ENCODE results near the gene KCTD16.
A peak's percentile ranks its signal among the peaks of the same experiment; 100 is the strongest.

Gene KCTD16

DNA sequence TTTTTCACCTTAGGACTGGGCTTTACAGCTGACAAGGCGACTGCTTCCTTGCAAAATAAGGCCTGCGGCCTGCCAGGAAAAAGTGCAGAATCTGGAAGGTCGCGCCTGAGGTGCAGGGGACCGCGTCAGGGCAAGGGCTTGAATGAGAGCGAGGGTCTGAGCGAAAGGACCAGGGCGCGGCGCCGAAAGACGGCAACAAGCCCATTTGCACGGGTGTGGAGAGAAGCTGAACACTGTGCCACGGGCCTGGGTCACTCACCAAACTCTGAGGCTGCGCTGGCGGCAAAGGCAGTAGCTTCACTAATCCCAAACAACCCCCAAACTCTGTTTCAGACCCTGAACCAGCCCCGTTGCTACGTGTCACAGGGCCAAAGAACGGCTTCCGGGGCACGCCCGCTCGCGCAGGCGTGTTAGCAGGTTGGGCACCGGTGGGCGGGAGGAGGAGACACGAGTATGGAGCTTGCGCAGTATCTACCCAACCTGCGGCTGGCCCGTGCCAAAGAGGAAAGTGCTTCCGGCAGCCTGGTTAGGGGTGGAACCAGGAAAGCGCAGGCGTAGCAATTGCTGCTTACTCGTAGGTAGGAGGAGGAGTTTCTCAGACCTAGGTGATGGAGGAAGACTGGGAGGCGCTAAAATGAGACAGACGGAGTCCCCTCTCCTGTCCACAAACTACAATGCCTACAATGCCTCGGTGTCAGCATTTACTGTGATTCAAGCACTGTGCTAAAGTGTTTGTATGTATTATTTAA lies at the start of gene KCTD16, which contains the start of gene YIPF5:
KCTD16 (plus strand) TSS at position 598 of the 749 bp plus-strand sequence.
YIPF5 (minus strand) TSS at position 384 of the 749 bp plus-strand sequence. CDS start 704 bp downstream, outside the sequence.
- H3K36me3 Mint-ChIP-seq (ENCODE audit: low read depth): peaks cover 29% of the 10 kb centered on the region
- intact Hi-C loops (cut with micrococcal nuclease): no loop called here
- peaks cover 14% of the 10 kb centered on the region for H3K4me1 Mint-ChIP-seq (ENCODE audit: low read depth)

DNA sequence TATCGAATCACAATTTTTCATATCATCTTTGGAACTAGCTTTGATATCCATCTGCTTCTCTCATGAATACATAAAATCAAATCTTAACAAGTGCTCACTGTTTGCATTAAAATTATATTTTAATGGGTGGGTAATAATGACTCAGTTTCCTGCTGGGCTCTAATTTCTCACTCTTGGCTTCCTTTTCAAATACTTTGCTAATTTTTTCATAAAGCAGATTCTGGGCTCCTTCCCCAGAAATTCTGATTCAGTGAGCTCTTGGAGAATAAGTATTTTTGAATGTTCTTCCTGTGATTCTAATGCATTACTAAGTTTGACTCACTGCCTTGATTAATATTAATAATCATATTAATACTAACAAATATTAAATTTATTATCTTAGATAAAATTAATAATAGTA lies 49.1 kb upstream of the KCTD16 start:
- no peak overlapping the region for H3K4me3 Mint-ChIP-seq
- no peak overlapping the region for H3K27ac Mint-ChIP-seq
- no peaks in the 10 kb centered on the region for H3K9me3 Mint-ChIP-seq
- no peaks in the 10 kb centered on the region for H3K27me3 Mint-ChIP-seq
- H3K4me1 Mint-ChIP-seq (ENCODE audit: low read depth): no peaks in the 10 kb centered on the region
- no peaks in the 10 kb centered on the region for H3K36me3 Mint-ChIP-seq (ENCODE audit: low read depth)
- intact Hi-C loops (cut with micrococcal nuclease): no loop called here

More for the DNA sequence above, at the start of gene KCTD16, which contains the start of gene YIPF5:
- Mint-ChIP-seq H3K9me3 (no peaks in the 10 kb centered on the region), H3K27me3 (peaks cover 21% of the 10 kb centered on the region), H3K4me3 (peak within 1 kb of the TSS; percentile 90), H3K27ac (peak within 1 kb of the TSS; percentile 92)

DNA sequence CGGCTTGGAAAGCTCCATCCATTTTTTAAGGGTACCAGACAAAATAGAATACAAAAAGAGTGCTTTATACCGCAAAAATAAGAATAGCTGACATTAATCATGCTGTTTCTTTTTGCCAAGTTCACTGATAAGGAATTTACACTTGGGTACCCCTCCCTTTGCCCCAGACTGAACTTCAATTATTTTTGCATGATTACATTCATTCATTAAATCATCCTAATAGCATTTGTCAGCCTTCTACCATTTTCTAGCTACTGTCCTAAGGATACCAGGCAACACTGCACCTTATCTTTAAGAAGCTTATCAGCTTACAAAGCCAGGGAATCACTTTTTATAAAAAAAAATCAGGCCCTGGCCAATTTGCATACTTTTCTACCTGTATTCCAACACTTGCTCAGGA lies 48.6 kb upstream of the KCTD16 start:
- intact Hi-C loops (cut with micrococcal nuclease): no loop called here
- H3K4me3 Mint-ChIP-seq: no peak overlapping the region
- H3K9me3 Mint-ChIP-seq: no peaks in the 10 kb centered on the region
- no peak overlapping the region for H3K27ac Mint-ChIP-seq
- H3K36me3 Mint-ChIP-seq (ENCODE audit: low read depth): no peaks in the 10 kb centered on the region
- no peaks in the 10 kb centered on the region for H3K4me1 Mint-ChIP-seq (ENCODE audit: low read depth)
- no peaks in the 10 kb centered on the region for H3K27me3 Mint-ChIP-seq

DNA sequence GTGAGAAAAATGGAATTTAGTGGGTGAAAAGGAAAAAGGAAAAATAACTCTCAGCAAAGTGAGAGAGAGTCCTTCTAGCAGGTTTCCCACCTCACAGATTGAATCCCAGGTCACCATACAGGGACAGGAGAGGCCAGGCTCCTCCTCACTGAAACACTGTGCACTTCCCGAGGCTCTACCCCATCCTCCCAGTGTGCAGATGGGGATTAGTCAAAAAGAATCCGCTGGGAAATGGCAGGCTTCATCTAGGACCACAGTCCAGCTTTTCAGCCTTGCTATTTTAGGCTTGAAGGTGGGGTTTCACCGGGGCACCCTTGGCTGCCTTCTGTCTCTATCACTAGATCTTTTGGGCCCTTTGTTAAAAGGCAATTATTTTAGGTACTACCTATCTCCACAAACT lies 48.0 kb upstream of the KCTD16 start:
- H3K9me3 Mint-ChIP-seq: no peaks in the 10 kb centered on the region
- H3K27ac Mint-ChIP-seq: no peak overlapping the region
- no peaks in the 10 kb centered on the region for H3K4me1 Mint-ChIP-seq (ENCODE audit: low read depth)
- H3K4me3 Mint-ChIP-seq: no peak overlapping the region
- intact Hi-C loops (cut with micrococcal nuclease): no loop called here
- H3K36me3 Mint-ChIP-seq (ENCODE audit: low read depth): no peaks in the 10 kb centered on the region
- no peaks in the 10 kb centered on the region for H3K27me3 Mint-ChIP-seq

DNA sequence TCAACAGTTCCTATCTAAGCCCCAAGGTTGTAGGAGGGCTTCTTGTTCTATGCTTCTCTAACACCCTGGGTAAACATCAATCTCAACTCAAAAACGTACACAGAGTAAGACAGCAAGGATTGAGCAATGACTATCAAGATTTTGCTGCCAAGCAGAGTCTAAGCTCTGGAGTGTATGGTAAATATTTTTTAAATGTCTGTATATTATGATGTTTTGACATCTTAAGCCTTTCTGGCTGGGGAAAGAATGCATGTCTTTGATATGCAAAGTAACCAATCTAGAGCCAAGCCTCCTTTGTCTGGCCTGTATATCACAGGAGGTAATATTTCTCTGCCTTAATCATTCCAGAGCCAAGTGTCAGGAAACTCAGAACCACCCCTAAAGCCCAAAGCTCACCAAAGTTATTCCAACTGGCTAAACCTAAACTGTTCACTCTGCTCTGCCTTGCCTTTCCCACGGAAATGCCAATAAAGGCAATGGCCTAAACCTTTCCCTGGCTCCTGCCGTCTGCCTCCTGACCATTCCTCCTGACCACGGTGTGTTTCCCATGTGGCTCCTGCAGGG lies 45.4 kb upstream of the KCTD16 start:
- H3K9me3 Mint-ChIP-seq: no peaks in the 10 kb centered on the region
- no peaks in the 10 kb centered on the region for H3K4me1 Mint-ChIP-seq (ENCODE audit: low read depth)
- intact Hi-C loops (cut with micrococcal nuclease): no loop called here
- no peak overlapping the region for H3K4me3 Mint-ChIP-seq
- H3K36me3 Mint-ChIP-seq (ENCODE audit: low read depth): no peaks in the 10 kb centered on the region
- no peak overlapping the region for H3K27ac Mint-ChIP-seq
- no peaks in the 10 kb centered on the region for H3K27me3 Mint-ChIP-seq

DNA sequence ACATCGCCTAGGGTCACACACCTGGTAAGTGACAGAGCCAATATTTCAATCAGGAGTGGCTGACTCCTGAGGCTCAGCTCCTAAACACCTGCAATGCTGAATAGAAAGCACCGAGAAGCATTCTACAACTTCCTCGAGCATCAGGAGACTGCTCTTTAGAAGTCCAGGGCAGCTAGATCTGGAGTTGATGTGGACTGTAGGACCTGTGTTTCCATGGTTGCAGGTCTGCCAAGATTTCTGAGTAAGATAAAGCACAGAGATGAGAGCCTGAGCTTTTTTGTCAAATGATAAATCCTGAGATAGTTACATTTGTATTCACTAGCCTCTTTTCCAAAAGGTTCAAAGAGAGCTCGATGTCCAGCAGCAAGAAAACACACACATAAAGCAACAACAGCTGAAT lies 44.0 kb upstream of the KCTD16 start:
- Mint-ChIP-seq H3K9me3 (no peaks in the 10 kb centered on the region), H3K4me1 (ENCODE audit: low read depth) (peaks cover 8% of the 10 kb centered on the region), H3K27me3 (no peaks in the 10 kb centered on the region), H3K27ac (no peak overlapping the region), H3K36me3 (ENCODE audit: low read depth) (no peaks in the 10 kb centered on the region), H3K4me3 (no peak overlapping the region)
- intact Hi-C loops (cut with micrococcal nuclease): no loop called here

DNA sequence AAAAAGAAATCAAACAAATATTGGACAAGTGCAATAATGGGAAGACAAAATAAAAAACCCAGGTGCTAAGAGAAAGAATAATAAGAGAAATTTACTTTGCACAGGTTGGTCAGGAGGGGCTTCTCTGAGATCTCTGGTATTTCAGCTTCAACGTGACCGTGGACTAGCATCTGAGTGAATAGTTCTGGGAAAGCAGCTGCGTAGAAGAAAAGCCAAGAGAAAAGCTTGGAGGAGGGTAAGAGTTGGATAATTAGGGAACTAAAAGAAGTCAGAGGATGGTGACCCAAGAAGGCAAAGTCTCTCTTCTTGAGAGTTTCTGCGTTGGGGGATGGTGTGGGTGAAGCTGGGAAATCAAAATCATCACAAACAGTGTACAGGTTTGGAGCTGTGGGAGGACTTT lies 41.8 kb upstream of the KCTD16 start:
- Mint-ChIP-seq H3K9me3 (no peaks in the 10 kb centered on the region), H3K27me3 (no peaks in the 10 kb centered on the region), H3K36me3 (ENCODE audit: low read depth) (no peaks in the 10 kb centered on the region), H3K27ac (no peak overlapping the region), H3K4me1 (ENCODE audit: low read depth) (peaks cover 8% of the 10 kb centered on the region), H3K4me3 (no peak overlapping the region)
- intact Hi-C loops (cut with micrococcal nuclease): no loop called here

DNA sequence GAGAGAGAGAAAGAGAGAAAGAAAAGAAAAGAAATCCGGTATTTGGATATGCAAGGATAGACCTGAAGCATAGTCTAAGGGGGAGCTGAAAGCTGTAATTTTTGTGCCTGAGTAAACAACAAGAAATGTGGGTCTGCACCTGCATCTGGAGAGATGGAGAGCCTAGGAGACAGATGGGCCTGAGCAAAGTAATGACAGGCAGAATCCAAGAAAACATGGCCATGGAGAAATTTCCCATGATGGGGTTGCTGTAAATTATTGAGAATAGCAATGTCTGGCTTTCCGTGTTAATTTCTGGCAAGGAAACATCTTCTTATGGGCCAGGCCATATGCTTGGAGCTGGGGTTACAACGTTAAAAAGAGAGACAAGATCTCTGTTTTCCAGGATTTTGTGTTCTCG lies 40.4 kb upstream of the KCTD16 start:
- intact Hi-C loops (cut with micrococcal nuclease): no loop called here
- H3K36me3 Mint-ChIP-seq (ENCODE audit: low read depth): no peaks in the 10 kb centered on the region
- no peaks in the 10 kb centered on the region for H3K9me3 Mint-ChIP-seq
- no peak overlapping the region for H3K27ac Mint-ChIP-seq
- peaks cover 12% of the 10 kb centered on the region for H3K4me1 Mint-ChIP-seq (ENCODE audit: low read depth)
- H3K27me3 Mint-ChIP-seq: no peaks in the 10 kb centered on the region
- no peak overlapping the region for H3K4me3 Mint-ChIP-seq

DNA sequence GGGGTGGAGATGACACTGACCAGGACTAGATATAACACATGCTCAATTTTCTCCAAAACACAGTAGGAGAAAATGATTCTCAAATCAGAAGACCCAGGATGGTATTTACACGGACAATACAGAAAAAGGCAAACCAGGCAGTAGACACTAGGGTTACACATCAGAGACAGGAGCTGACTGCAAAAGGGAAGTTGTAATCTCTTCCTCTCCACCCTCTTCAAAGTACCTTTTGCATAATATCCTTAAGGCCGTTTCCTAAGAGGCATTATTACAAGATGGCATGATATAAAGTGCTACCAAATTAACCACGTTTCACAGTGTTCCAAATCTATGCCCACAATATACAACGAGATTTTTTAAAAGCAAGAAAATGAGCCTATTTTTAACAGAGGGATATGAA lies 39.4 kb upstream of the KCTD16 start:
- Mint-ChIP-seq H3K4me1 (ENCODE audit: low read depth) (peaks cover 12% of the 10 kb centered on the region), H3K36me3 (ENCODE audit: low read depth) (no peaks in the 10 kb centered on the region), H3K27ac (no peak overlapping the region), H3K27me3 (no peaks in the 10 kb centered on the region), H3K9me3 (no peaks in the 10 kb centered on the region), H3K4me3 (no peak overlapping the region)
- intact Hi-C loops (cut with micrococcal nuclease): no loop called here

DNA sequence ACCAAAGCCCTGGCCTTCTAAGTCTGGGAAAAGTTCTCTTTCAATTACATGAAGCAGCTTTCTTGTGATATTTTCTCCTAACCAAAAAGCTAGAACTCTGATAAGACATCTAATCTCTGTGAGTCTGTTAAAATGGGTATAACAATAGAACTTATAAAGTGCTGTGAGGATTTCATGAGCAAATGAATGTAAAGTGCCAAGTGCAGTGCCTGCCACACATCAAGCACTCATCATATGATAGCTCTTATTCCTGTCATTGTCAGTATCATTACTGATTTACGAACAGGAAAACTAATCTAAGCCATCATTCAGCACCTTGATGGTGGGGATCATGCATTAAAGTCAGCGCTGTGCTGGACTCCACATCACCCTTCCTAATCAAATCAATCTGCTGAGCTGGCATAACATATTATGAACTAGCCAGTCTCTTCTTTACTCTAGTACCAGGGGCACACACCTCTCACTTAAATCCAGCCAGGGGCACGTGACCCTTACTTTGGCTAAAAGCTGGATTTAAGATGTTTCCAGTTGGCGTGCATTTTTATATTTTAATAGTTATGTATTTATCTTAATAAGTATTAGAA lies 37.5 kb upstream of the KCTD16 start:
- H3K27me3 Mint-ChIP-seq: no peaks in the 10 kb centered on the region
- intact Hi-C loops (cut with micrococcal nuclease): no loop called here

DNA sequence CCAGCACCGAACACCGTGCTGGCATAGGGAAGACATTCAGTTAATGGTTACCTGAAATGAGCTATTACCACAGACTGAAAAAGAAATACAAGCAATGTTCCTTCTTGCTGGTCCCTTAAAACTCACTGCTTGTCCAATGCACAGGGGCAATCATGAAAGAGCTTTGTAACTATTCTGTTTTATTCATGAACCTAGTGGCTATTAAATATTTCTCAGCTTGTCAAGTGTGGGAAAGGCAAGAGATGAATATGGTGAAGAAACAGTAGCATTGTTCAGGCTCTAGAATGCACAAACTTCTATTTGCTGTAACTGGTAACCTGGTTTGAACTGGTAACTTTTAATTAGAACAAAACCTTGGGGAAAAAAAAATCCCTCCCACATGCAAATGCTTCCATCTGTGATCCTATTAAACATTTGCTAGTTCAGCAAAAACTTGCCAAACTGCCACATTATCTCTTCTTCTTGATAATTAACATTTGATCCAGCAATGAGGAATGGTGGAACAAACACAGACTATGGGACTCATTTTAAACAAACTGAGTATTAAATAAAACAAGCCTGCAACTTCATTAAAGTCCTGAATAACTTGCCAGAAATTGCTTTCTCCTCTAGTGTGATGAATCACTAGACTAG lies 36.4 kb upstream of the KCTD16 start:
- Mint-ChIP-seq H3K27ac (no peak overlapping the region), H3K4me3 (no peak overlapping the region), H3K9me3 (no peaks in the 10 kb centered on the region), H3K27me3 (peaks cover 2% of the 10 kb centered on the region), H3K36me3 (ENCODE audit: low read depth) (no peaks in the 10 kb centered on the region), H3K4me1 (ENCODE audit: low read depth) (peaks cover 12% of the 10 kb centered on the region)
- intact Hi-C loops (cut with micrococcal nuclease): no loop called here

More for the DNA sequence above, 37.5 kb upstream of the KCTD16 start:
- H3K36me3 Mint-ChIP-seq (ENCODE audit: low read depth): no peaks in the 10 kb centered on the region
- no peak overlapping the region for H3K4me3 Mint-ChIP-seq
- H3K4me1 Mint-ChIP-seq (ENCODE audit: low read depth): peaks cover 12% of the 10 kb centered on the region
- no peak overlapping the region for H3K27ac Mint-ChIP-seq
- H3K9me3 Mint-ChIP-seq: no peaks in the 10 kb centered on the region

DNA sequence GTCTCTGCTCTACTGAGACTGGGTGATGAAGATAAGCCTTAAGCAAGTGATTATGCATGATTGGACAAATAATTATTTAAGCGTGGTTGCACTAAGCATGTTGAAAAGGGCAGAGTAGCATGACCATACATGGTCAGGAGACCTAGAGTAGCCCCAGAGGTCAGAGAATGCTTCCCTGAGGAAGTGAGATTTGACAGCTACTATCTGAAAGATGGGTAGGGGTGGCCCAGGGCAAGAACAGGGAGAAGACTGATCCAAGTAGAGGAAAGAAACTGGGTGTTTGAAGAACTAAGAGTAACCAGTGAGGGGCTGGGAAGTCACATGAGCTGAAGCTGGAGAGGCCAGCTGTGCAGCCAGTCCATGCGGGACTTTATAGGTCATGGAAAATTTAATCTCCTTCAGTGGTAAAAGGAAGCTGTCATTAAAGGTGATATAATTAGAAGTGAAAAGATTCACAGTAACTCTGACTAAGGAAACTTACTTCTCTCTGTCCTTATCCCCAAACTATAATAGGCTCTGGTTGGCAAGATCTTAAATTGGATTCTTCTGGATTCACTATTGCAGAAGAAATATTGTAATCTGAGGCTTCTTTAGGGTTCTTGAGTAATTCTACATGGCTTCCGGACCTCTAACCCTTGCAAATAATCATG lies 35.4 kb upstream of the KCTD16 start:
- peaks cover 2% of the 10 kb centered on the region for H3K27me3 Mint-ChIP-seq
- intact Hi-C loops (cut with micrococcal nuclease): no loop called here
- H3K4me3 Mint-ChIP-seq: no peak overlapping the region
- H3K4me1 Mint-ChIP-seq (ENCODE audit: low read depth): peaks cover 12% of the 10 kb centered on the region
- H3K27ac Mint-ChIP-seq: no peak overlapping the region
- H3K9me3 Mint-ChIP-seq: no peaks in the 10 kb centered on the region
- H3K36me3 Mint-ChIP-seq (ENCODE audit: low read depth): no peaks in the 10 kb centered on the region

DNA sequence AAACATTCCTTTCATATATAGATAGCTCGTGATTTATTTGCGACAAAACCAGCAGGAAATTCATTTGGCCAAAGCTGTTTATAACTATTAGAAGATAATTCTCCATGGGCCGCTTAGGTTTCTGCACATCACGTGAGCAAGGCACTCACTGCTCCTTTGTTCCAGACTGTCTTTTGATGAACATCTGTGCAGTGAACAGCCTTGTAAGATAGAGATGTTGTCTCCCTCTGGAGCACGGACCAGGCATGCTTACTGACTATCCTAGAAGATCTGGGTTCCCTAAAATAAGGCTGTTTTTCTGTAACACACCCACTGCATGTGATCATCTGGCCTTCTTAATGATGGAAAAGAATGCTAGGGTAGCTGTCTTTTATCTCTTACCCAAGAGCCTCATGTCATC lies 31.1 kb upstream of the KCTD16 start:
- no peaks in the 10 kb centered on the region for H3K9me3 Mint-ChIP-seq
- no peak overlapping the region for H3K4me3 Mint-ChIP-seq
- H3K36me3 Mint-ChIP-seq (ENCODE audit: low read depth): no peaks in the 10 kb centered on the region
- H3K27me3 Mint-ChIP-seq: peaks cover 2% of the 10 kb centered on the region
- intact Hi-C loops (cut with micrococcal nuclease): no loop called here
- H3K4me1 Mint-ChIP-seq (ENCODE audit: low read depth): peaks cover 22% of the 10 kb centered on the region
- no peak overlapping the region for H3K27ac Mint-ChIP-seq

DNA sequence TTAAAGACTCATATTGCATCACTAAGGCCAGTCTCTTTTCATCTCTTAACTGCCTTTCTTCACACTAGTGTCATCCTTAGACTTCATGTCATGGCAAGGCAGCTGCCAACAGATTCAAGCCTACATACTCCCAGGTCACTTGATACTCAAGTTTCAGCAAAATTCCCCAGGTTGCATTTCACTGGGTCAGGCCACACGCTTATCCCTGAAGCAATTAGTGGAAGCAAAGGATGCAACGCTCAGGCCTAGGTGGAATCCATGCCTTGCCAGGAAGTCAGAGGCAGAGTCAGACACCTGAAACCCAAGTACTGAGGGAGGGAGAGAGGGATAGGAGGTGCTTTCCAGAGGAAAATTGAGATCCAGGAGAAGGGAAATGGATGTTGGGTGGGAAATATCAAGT lies 29.1 kb upstream of the KCTD16 start:
- intact Hi-C loops (cut with micrococcal nuclease): no loop called here
- no peak overlapping the region for H3K4me3 Mint-ChIP-seq
- H3K9me3 Mint-ChIP-seq: no peaks in the 10 kb centered on the region
- no peaks in the 10 kb centered on the region for H3K36me3 Mint-ChIP-seq (ENCODE audit: low read depth)
- H3K27ac Mint-ChIP-seq: no peak overlapping the region
- peaks cover 17% of the 10 kb centered on the region for H3K4me1 Mint-ChIP-seq (ENCODE audit: low read depth)
- H3K27me3 Mint-ChIP-seq: peaks cover 2% of the 10 kb centered on the region
